Neural progenitor cell (in vitro differentiated cells): Measurements from ENCODE around the gene SCN2B. TPM values are rescaled to one million over a fixed set of nuclear protein-coding genes. Genes with fewer than 3 reads are reported as not detected.

Experiments
- DNase-seq: peaks from one replicate; pipeline ENCODE4 v3.0.0-alpha.2; 2016; ENCODE audit warnings: low spot score
- H2AFZ ChIP-seq: fragments of 200-600 bp; sonication (generic); replicated peaks from 2 replicates; pipeline ENCODE4 v1.6.1; 2016; ENCODE audit warnings: antibody characterized with exemption
- H3F3A ChIP-seq: fragments of 200-600 bp; sonication (generic); 2 replicates; pipeline ENCODE4 v1.6.1; 2016; ENCODE audit warnings: antibody characterized with exemption, low read depth
- H3K27ac ChIP-seq: fragments of 200-600 bp; sonication (generic); 2 replicates; pipeline ENCODE4 v1.5.1; 2016; ENCODE audit warnings: mild to moderate bottlenecking
- H3K27me3 ChIP-seq: fragments of 200-600 bp; sonication (generic); 2 replicates; pipeline ENCODE4 v1.6.1; 2016; ENCODE audit warnings: mild to moderate bottlenecking, moderate library complexity
- H3K36me3 ChIP-seq: fragments of 200-600 bp; sonication (generic); 2 replicates; pipeline ENCODE4 v1.5.1; 2016
- H3K4me1 ChIP-seq: fragments of 200-600 bp; sonication (generic); 2 replicates; pipeline ENCODE4 v1.6.1; 2016; ENCODE audit warnings: mixed run types
- H3K4me2 ChIP-seq: fragments of 200-600 bp; sonication (generic); 2 replicates; pipeline ENCODE4 v1.6.1; 2016
- H3K4me3 ChIP-seq: fragments of 200-600 bp; sonication (generic); 2 replicates; pipeline ENCODE4 v1.5.1; 2016
- H3K79me2 ChIP-seq: fragments of 200-600 bp; sonication (generic); 2 replicates; pipeline ENCODE4 v1.6.1; 2016; ENCODE audit warnings: low read depth
- H3K9ac ChIP-seq: fragments of 200-600 bp; sonication (generic); 2 replicates; pipeline ENCODE4 v1.6.1; 2016
- H3K9me3 ChIP-seq: fragments of 200-600 bp; sonication (generic); 2 replicates; pipeline ENCODE4 v1.5.1; 2016; ENCODE audit warnings: low read depth
- H4K20me1 ChIP-seq: fragments of 200-600 bp; sonication (generic); 2 replicates; pipeline ENCODE4 v1.6.1; 2016; ENCODE audit warnings: low read depth
- H3K27ac Mint-ChIP-seq: 3 replicates; pipeline ENCODE4 v1.8.0; 2021; ENCODE audit warnings: mixed read lengths
- H3K27me3 Mint-ChIP-seq: 2 replicates; pipeline ENCODE4 v1.8.0; 2022; ENCODE audit warnings: low read depth, mild to moderate bottlenecking, inconsistent platforms, moderate library complexity, mixed read lengths; ENCODE audit not compliant: insufficient read depth
- H3K36me3 Mint-ChIP-seq: 3 replicates; pipeline ENCODE4 v1.8.0; 2021; ENCODE audit warnings: mixed read lengths
- H3K4me1 Mint-ChIP-seq: 3 replicates; pipeline ENCODE4 v1.8.0; 2021; ENCODE audit warnings: mixed read lengths
- H3K4me3 Mint-ChIP-seq: 3 replicates; pipeline ENCODE4 v1.8.0; 2021; ENCODE audit warnings: mild to moderate bottlenecking, moderate library complexity, mixed read lengths
- H3K9me3 Mint-ChIP-seq: 3 replicates; pipeline ENCODE4 v1.8.0; 2020; ENCODE audit warnings: mixed read lengths
- CTCF ChIP-seq: fragments of 200-600 bp; sonication (generic); IDR thresholded peaks from 2 replicates; pipeline ENCODE4 v1.5.1; 2017; ENCODE audit warnings: antibody characterized with exemption, mild to moderate bottlenecking
- EZH2 ChIP-seq: fragments of 200-600 bp; sonication (generic); IDR thresholded peaks from 2 replicates; pipeline ENCODE4 v1.6.1; 2017; ENCODE audit warnings: antibody characterized with exemption, mild to moderate bottlenecking, moderate library complexity
- EZH2phosphoT487 ChIP-seq: fragments of 200-600 bp; sonication (generic); IDR thresholded peaks from 2 replicates; pipeline ENCODE4 v1.6.1; 2017; ENCODE audit warnings: antibody characterized with exemption
- total RNA-seq: library from RNA; depleted of rRNA; stranded (reverse); fragments of >200 nt; gene quantifications from 2 replicates; pipeline ENCODE4 v1.2.3, GENCODE V29; 2015; ENCODE audit warnings: low replicate concordance

The SCN2B gene
- total RNA-seq, 1 donor from 2014 or later, result 0.15 TPM

DNA sequence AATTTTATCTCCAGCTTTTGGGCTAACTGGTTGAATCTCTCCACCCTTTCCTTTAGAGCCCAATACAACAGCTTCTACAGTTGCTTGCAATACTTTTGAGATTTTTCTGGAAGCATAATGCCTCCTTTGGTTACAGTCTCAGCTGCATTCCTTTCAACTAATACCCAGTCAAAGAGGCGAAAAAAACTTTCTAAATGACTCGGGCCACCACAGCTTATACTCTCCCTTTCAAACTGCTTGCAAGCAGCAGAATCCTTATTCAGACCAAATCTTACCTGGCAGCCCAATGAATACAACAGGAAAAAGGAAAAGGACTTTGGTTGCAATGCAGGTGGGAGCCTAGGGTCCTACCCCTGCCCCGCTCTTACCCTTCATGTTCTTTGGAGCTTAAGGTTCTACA is 32.6 kb upstream of the SCN2B start:
- no peak overlapping the region for H3K27ac Mint-ChIP-seq
- peaks cover 26% of the 10 kb centered on the region for H3K4me1 Mint-ChIP-seq
- TF ChIP-seq EZH2phosphoT487 (no peak), EZH2 (no peak), CTCF (no peak)
- no peaks in the 10 kb centered on the region for H4K20me1 ChIP-seq
- H3K9me3 ChIP-seq, result no peaks in the 10 kb centered on the region
- H3F3A ChIP-seq, result peaks cover 45% of the 10 kb centered on the region
- no peak overlapping the region for H3K4me3 Mint-ChIP-seq
- H3K27me3 ChIP-seq, result no peaks in the 10 kb centered on the region
- H3K36me3 ChIP-seq, result no peaks in the 10 kb centered on the region
- no peak overlapping the region for H2AFZ ChIP-seq
- H3K27ac ChIP-seq, result no peak overlapping the region
- H3K4me2 ChIP-seq, result no peak overlapping the region
- no peaks in the 10 kb centered on the region for H3K9me3 Mint-ChIP-seq
- peaks cover 10% of the 10 kb centered on the region for H3K27me3 Mint-ChIP-seq
- no peak for DNase-seq
- no peaks in the 10 kb centered on the region for H3K36me3 Mint-ChIP-seq
- no peaks in the 10 kb centered on the region for H3K79me2 ChIP-seq
- no peak overlapping the region for H3K9ac ChIP-seq
- H3K4me1 ChIP-seq, result peaks cover 47% of the 10 kb centered on the region
- H3K4me3 ChIP-seq, result no peak overlapping the region

GRCh38 chr11:118207079-118207478 is 30.6 kb upstream of the SCN2B start:
- DNase-seq, result no peak
- H3K9ac ChIP-seq, result no peak overlapping the region
- no peaks in the 10 kb centered on the region for H3K79me2 ChIP-seq
- H3F3A ChIP-seq, result peaks cover 28% of the 10 kb centered on the region
- H3K9me3 ChIP-seq, result no peaks in the 10 kb centered on the region
- no peak for TF ChIP-seq EZH2
- TF ChIP-seq EZH2phosphoT487, result no peak
- TF ChIP-seq CTCF, result no peak
- no peak overlapping the region for H3K27ac ChIP-seq
- H3K27me3 Mint-ChIP-seq, result peaks cover 10% of the 10 kb centered on the region
- H3K4me2 ChIP-seq, result no peak overlapping the region
- H3K4me1 Mint-ChIP-seq, result peaks cover 14% of the 10 kb centered on the region
- H3K4me3 ChIP-seq, result no peak overlapping the region
- H3K4me3 Mint-ChIP-seq, result no peak overlapping the region
- no peaks in the 10 kb centered on the region for H4K20me1 ChIP-seq
- no peaks in the 10 kb centered on the region for H3K36me3 Mint-ChIP-seq
- H3K9me3 Mint-ChIP-seq, result no peaks in the 10 kb centered on the region
- no peaks in the 10 kb centered on the region for H3K36me3 ChIP-seq
- H3K27me3 ChIP-seq, result no peaks in the 10 kb centered on the region
- no peak overlapping the region for H3K27ac Mint-ChIP-seq
- H3K4me1 ChIP-seq, result peaks cover 29% of the 10 kb centered on the region
- no peak overlapping the region for H2AFZ ChIP-seq

DNA sequence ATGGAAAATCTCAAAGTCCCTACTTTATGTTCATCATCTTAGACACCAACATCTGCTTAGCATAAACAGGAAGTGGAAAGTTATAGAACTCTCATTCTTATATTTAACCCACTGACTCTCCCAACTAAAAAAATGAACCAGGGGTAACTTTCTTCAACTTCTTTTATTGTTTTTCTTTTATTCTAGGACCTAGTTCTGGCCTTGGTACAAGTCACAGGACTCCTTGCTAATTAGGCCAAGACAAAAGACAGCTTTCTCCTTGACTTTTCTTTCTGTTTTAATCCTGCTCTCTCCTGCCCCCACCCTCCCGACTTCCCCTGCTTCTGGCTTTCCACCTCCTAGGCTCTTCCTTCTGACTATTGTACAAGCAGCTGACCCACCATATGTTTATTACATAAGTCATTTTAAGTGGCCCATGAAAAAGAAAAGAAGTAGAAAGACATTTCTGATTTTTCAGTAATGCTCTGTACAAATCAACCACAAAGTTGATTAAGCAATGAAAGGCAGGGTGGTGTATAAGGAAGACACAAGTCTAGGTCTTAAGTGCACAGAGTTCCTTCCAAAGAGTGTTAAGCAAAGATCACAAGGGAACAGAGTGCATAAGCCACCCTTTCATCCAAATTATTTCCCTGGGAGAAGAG is 30.1 kb upstream of the SCN2B start:
- no peaks in the 10 kb centered on the region for H4K20me1 ChIP-seq
- no peaks in the 10 kb centered on the region for H3K36me3 Mint-ChIP-seq
- H3K9me3 Mint-ChIP-seq, result no peaks in the 10 kb centered on the region
- DNase-seq, result no peak
- no peak overlapping the region for H3K4me3 Mint-ChIP-seq
- H3K4me1 Mint-ChIP-seq, result peaks cover 11% of the 10 kb centered on the region
- peaks cover 10% of the 10 kb centered on the region for H3K27me3 Mint-ChIP-seq
- H3K9me3 ChIP-seq, result no peaks in the 10 kb centered on the region
- no peak overlapping the region for H3K27ac ChIP-seq
- H3K27ac Mint-ChIP-seq, result no peak overlapping the region
- no peaks in the 10 kb centered on the region for H3K36me3 ChIP-seq
- TF ChIP-seq CTCF (no peak), EZH2 (no peak), EZH2phosphoT487 (no peak)
- H3K4me3 ChIP-seq, result no peak overlapping the region
- peaks cover 23% of the 10 kb centered on the region for H3F3A ChIP-seq
- H3K27me3 ChIP-seq, result no peaks in the 10 kb centered on the region
- H3K4me2 ChIP-seq, result no peak overlapping the region
- H3K9ac ChIP-seq, result no peak overlapping the region
- H3K79me2 ChIP-seq, result no peaks in the 10 kb centered on the region
- peaks cover 24% of the 10 kb centered on the region for H3K4me1 ChIP-seq
- H2AFZ ChIP-seq, result no peak overlapping the region
